Muscle of back (tissue), 13 donors: Measurements from ENCODE around the gene ZCCHC7. TPM values are rescaled to one million over a fixed set of nuclear protein-coding genes. Genes with fewer than 3 reads are reported as not detected.
"Not testable (repeated sequence)": the region's sequence is repeated elsewhere in the genome, so short reads cannot be mapped to it uniquely, and the experiment has no call there.

Source experiments
- DNase-seq, 3 donors: peaks; one replicate each; pipeline versions ENCODE4 v3.0.0 to v3.0.0-alpha.2; 2013
- long read RNA-seq, 9 donors: transcript quantifications; one replicate each; lab custom pipeline, GENCODE V29; 2026
- polyA plus RNA-seq, 10 donors: library from polyadenylated mRNA; unstranded; fragments of 120-200 nt; gene quantifications; one replicate each; pipeline ENCODE4 v1.2.1, GENCODE V29; 2013; ENCODE audit not compliant: insufficient read length in 10 of 10

Gene ZCCHC7
- polyA plus RNA-seq, result 10 to 100 TPM; 11.8 to 17.5 (median 13.2) TPM
- long read RNA-seq, donor 1, partial matches to known transcripts, result 0 of 2 reads
- long read RNA-seq, donor 1, other reads (novel, unspliced or antisense), result 0 of 2 reads
- long read RNA-seq, donor 2, result 0 reads
- long read RNA-seq, donor 3, result 0 reads
- long read RNA-seq, donor 4, partial matches to known transcripts, result 0 of 1 reads
- long read RNA-seq, donor 4, other reads (novel, unspliced or antisense), result 0 of 1 reads
- long read RNA-seq, donor 5, partial matches to known transcripts, result 0 of 2 reads
- long read RNA-seq, donor 5, other reads (novel, unspliced or antisense), result 0 of 2 reads
- long read RNA-seq, donor 6, partial matches to known transcripts, result 0 of 2 reads
- long read RNA-seq, donor 6, other reads (novel, unspliced or antisense), result 0 of 2 reads
- long read RNA-seq, donor 7, partial matches to known transcripts, result 0 of 4 reads
- long read RNA-seq, donor 7, other reads (novel, unspliced or antisense), result 0 of 4 reads
- long read RNA-seq, donor 8, result 0 reads
- long read RNA-seq, donor 9, result 0 reads

- peak; percentile 95 to 98 (median 97) for DNase-seq
Measured at GRCh38 chr9:37119907-37120842, at the start of gene ZCCHC7. ZCCHC7 (plus strand) TSS chr9:37120574.

- DNase-seq, result not testable (repeated sequence)
Measured at GRCh38 chr9:37074790-37075189, 45.6 kb upstream of the ZCCHC7 start.

DNA sequence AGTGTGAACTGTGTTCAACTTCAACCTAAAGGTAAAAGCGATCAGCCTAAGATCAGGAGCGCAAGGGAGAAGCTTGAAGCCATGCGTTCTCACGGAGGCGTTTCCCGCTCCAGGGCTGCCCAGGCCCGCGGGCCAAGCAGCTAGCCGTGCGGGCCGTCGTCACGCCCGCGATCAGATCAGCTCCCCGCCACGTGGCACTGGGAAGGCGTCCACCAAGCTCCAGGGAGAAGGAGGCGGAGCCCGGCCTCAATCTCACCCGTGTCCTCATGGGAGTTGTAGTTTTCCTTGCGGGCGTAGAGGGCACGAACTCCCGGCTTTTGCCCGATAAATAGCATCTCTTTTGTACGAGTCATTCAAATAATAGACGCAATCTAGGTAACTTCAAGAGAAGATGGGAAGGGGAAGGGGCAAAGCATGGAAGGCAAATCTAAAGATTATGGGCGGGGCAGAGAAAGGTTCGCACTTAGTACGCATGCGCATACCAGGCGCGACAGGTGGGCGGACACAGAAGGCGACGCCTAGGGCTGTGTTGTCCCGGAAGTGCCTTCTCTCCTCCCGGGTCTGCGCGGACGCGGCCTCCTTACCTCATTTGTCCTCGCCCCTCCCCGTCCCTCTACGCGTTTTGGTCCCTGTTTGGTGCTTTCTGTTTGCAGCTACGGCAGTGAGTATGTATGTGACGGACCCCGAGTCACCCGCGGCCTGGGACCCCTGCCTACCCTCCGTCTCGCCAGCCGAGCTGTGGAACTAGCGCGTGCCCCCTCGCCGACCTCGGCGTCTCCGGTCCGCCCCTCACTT lies 40.8 kb upstream of the ZCCHC7 start:
- DNase-seq, result peak; percentile 93 to 97 (median 95)

GRCh38 chr9:37080165-37080628 lies 40.2 kb upstream of the ZCCHC7 start:
- peak in 1 of 3 donors; percentile 8 for DNase-seq

DNA sequence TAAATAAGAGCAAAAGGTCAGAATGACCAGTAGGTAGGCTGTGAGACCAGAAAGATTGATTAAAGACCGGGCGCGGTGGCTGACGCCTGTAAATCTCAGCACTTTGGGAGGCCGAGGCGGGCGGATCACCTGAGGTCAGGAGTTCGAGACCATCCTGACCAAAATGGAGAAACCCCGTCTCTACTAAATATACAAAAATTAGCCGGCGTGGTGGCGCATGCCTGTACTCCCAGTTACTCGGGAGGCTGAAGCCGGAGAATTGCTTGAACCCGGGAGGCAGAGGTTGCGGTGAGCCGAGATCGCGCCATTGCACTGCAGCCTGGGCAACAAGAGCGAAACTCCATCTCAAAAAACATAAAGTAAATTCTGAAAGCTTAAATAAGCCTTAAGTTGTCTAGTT lies 38.9 kb upstream of the ZCCHC7 start:
- not testable (repeated sequence) for DNase-seq

- no peak for DNase-seq
Measured at GRCh38 chr9:37082214-37082765, 38.1 kb upstream of the ZCCHC7 start.

DNA sequence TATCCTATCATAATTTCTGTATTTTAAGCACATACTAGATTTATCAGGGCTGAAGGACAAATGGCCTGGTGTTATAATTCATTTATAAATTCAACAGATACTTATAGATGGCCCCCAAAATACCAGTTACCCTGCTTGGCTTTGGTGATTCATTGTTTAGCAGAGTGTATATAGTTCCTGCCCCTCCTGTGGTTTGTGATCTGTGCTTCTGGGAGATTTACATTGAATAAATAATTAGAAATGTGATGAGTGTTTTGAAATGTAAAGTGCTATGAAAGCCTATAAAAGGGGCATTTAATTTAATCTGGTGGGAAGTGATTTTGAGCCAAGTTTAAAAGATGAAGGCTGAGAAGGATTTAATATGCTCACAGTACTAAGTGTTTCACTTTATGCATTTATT lies 36.7 kb upstream of the ZCCHC7 start:
- DNase-seq, result no peak

DNA sequence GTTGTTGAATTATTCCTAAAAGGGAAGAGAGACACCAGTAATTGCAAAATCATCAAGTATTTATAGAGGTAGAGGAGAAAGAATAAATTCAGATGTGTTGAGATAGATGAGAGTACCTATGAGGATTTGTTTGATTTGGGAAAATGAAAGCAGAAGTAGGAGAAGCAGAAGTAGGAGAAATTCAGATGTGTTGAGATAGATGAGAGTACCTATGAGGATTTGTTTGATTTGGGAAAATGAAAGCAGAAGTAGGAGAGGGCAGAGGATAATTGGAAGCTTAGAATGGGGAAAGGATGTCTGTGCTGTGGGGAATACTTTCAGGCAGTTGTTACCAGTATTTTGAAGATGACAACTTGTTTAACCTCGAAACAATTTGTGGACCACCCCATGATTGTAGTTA lies 35.1 kb upstream of the ZCCHC7 start:
- DNase-seq, result no peak

- DNase-seq, result not testable (repeated sequence)
Measured at GRCh38 chr9:37092714-37093295, 27.6 kb upstream of the ZCCHC7 start.

DNA sequence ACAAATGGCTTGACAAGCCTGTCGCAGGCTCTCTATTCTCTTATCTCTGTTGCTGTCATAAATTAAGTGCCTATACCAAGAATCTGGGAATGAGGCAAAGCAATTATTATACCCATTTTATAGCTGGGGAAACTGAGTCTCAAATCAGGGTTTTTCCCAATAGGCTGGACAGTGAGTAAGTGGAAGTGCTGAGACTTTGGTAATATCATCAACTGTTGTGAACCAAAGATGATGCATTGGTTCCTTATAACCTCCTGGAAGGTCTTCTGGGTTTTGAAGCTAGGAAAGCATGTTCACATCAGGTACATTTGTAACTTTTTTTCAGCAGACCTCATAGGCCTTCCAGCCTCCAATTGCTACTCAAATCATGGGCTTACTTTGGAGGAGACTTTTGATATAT lies 25.6 kb upstream of the ZCCHC7 start:
- no peak for DNase-seq

GRCh38 chr9:37096628-37097027 lies 23.7 kb upstream of the ZCCHC7 start:
- DNase-seq, result no peak

GRCh38 chr9:37097294-37097693 lies 23.1 kb upstream of the ZCCHC7 start:
- no peak for DNase-seq

DNA sequence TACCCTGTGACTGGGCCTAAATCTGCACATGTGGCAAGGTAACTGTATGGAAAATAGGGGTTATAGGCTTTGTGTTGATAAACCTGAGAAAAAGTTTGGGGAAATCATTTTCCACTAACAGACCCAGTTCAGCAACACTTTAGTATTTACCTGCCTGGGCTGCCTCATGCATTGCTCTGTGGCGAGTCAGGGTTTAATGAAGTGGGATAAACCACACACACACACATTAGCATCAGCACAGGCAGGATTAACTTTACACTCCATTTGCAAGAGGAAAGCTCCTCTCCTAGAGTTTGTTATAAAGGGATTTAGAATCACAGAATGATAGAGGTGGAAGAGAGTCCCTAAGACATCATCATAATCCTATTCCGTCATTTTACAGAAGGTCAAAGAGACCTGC lies 20.0 kb upstream of the ZCCHC7 start:
- no peak for DNase-seq

DNA sequence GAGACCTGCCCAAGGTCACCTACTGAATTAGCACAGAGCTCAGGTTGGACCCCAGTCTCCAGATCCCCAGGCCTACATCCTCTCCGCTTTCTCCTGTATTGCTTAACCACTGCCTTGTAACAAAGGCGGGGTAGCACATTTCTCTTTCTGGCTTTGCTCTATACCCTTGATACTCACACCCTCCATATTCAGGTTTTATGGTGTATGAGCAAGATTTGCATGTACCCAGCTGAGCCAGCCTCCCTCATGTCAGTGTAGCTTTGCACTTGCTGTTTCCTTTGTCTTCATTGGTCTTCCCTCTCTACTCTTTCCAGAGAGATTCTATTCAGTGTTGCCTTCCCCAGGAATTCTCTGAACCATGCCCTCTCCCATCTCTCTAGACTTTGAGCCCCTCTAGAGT lies 19.6 kb upstream of the ZCCHC7 start:
- no peak for DNase-seq

GRCh38 chr9:37102486-37102885 lies 17.9 kb upstream of the ZCCHC7 start:
- peak in 2 of 3 donors; percentile 10 to 17 for DNase-seq

GRCh38 chr9:37104183-37104889 lies 16.0 kb upstream of the ZCCHC7 start:
- peak in 1 of 3 donors; percentile 25 for DNase-seq

GRCh38 chr9:37105234-37105633 lies 15.1 kb upstream of the ZCCHC7 start:
- DNase-seq, result no peak

GRCh38 chr9:37107701-37108100 lies 12.7 kb upstream of the ZCCHC7 start:
- DNase-seq, result no peak

GRCh38 chr9:37114442-37114841 lies 5.9 kb upstream of the ZCCHC7 start:
- DNase-seq, result not testable (repeated sequence)

DNA sequence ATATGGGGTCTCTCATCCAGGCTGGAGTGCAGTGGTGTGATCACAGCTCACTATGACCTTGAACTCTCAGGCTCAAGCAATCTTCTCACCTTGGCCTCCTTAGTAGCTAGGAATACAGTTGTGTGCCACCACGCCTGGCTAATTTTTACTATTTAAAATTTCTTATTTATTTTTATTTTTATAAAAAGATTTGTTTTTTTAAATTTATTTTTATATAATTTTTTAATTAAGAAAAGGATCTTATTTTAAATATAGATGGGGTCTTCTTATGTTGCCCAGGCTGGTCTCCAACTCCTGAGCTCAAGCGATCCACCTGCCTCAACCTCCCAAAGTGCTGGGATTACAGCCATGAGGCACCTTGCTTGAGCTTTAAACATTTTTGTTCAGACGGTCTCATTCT lies 2.4 kb upstream of the ZCCHC7 start:
- DNase-seq, result no peak
